ENCODE data around the gene KDM4C. TPM values are rescaled to one million over a fixed set of nuclear protein-coding genes. Genes with fewer than 3 reads are reported as not detected.
A peak's percentile ranks its signal among the peaks of the same experiment; 100 is the strongest.

The KDM4C gene
- 15.6 and 16.2 TPM in 2 replicates for polyA plus RNA-seq (2011; rRNA removed)
- polyA plus RNA-seq (2012; cell fraction: cytosol; rRNA removed) = 5.4 and 5.5 TPM in 2 replicates
- polyA plus RNA-seq (2012; cell fraction: nucleus; rRNA removed) = 7.2 and 12.4 TPM in 2 replicates
- polyA plus RNA-seq (2017; fragmentation: RNase III; extraction: RNeasy Plus Mini Kit Qiagen cat#74134 plus additional on column Dnase treatment) = 8.9 to 10.6 TPM (median 9.6 TPM) in 3 replicates
- 48.4 and 54.0 TPM in 2 replicates for polyA minus RNA-seq (2011; rRNA and poly(A)+ RNA removed)

GRCh38 chr9:6757456-6758247, at the start of gene KDM4C:
TSS of gene KDM4C (plus strand) at chr9:6757973. CDS start at chr9:6792989, 35,016 bp downstream.
- peaks cover 12% of the 10 kb centered on the region; the same call in 2 of the 3 replicates for H3K4me1 ChIP-seq
- H3K4me2 ChIP-seq = peak within 1 kb of the TSS; percentile 76
- ChIA-PET POLR2A (interaction anchor here (0.5 to 4.0 kb wide), 14 partner anchors 11 to 941 kb away, joined by 3 to 35 read pairs (median 5); partner anchors contain the start of gene UHRF2), CTCF (interaction anchor here (0.6 to 1.9 kb wide), 4 partner anchors 19 to 783 kb away, joined by 3 to 11 read pairs (median 4); no protein-coding TSS in a partner anchor)
- ATAC-seq (peak; percentile 88 to 93), DNase-seq (ENCODE audit: low read depth in 1 of 2, low spot score in 1 of 2) (peak; percentile 96 to 98), FAIRE-seq (no peak)
- H3K4me3 ChIP-seq = peak within 1 kb of the TSS; percentile 98
- H3K27ac ChIP-seq = peak within 1 kb of the TSS; percentile 87 to 93
- no peaks in the 10 kb centered on the region for H3K9me3 ChIP-seq
- under 1% methylated on average over 55 of the region's 80 CpGs for WGBS (ENCODE audit: missing lambda C conversion rate)
- no peak for TF ChIP-seq ZC3H11A (IDR thresholded peaks at IDR 0.05)
- 0 out of 2 replicates have a peak, but pooled peaks have one; percentile 24 for TF ChIP-seq REST (IDR thresholded peaks at IDR 0.05)
- TF ChIP-seq HDAC2 (IDR thresholded peaks at IDR 0.05) = no peak
- no peak for TF ChIP-seq CBX8 (IDR thresholded peaks at IDR 0.05)
- TF ChIP-seq HOXA7 (CRISPR knock-in tag; IDR thresholded peaks at IDR 0.05) = no peak; the same call in 1 of the 2 replicates
- TF ChIP-seq CHD2 (IDR thresholded peaks at IDR 0.05; ENCODE audit: low read length, partially characterized antibody) = no peak
- peak; percentile 79 for TF ChIP-seq BCL3 (IDR thresholded peaks at IDR 0.05)
- TF ChIP-seq RCOR1 (IDR thresholded peaks at IDR 0.05; ENCODE audit: low read depth, low read length) = no peak
- no peak for TF ChIP-seq PBX3 (IDR thresholded peaks at IDR 0.05)
- no peak for TF ChIP-seq EP300 (IDR thresholded peaks at IDR 0.05)
- TF ChIP-seq RFX5 (IDR thresholded peaks at IDR 0.05) = peak; percentile 71
- TF ChIP-seq GATA3 (IDR thresholded peaks at IDR 0.05; ENCODE audit: borderline replicate concordance) = no peak
- TF ChIP-seq MYC (IDR thresholded peaks at IDR 0.05; ENCODE audit: borderline replicate concordance, low read length) = peak; percentile 76
- no peak for TF ChIP-seq ZNF302 (CRISPR knock-in tag; IDR thresholded peaks at IDR 0.05)
- no peak for TF ChIP-seq KDM5A (IDR thresholded peaks at IDR 0.05)
- no peak for TF ChIP-seq NFE2L2 (conservative IDR thresholded peaks at IDR 0.05; ENCODE audit: low read length)
- no peak for TF ChIP-seq ZSCAN20 (CRISPR knock-in tag; IDR thresholded peaks at IDR 0.05)
- TF ChIP-seq TFCP2L1 (CRISPR knock-in tag; IDR thresholded peaks at IDR 0.05) = peak; percentile 77; the same call in 1 of the 2 replicates
- TF ChIP-seq FOXS1 (CRISPR knock-in tag; IDR thresholded peaks at IDR 0.05) = no peak
- TF ChIP-seq HOXB13 (CRISPR knock-in tag; IDR thresholded peaks at IDR 0.05; ENCODE audit: low read depth) = peak; percentile 63; the same call in 1 of the 2 replicates
- TF ChIP-seq E2F6 (IDR thresholded peaks at IDR 0.05; ENCODE audit: borderline replicate concordance, low read depth) = peak; percentile 70
- TF ChIP-seq CEBPB (IDR thresholded peaks at IDR 0.05) = no peak
- peak; percentile 95 for TF ChIP-seq NPAS2 (CRISPR knock-in tag; IDR thresholded peaks at IDR 0.05; ENCODE audit: borderline replicate concordance)
- peak; percentile 74 for TF ChIP-seq BHLHE40 (IDR thresholded peaks at IDR 0.05; ENCODE audit: low read depth, low read length)
- peak; percentile 71; the same call in 1 of the 2 replicates for TF ChIP-seq EHF (CRISPR knock-in tag; IDR thresholded peaks at IDR 0.05)
- peak; percentile 67 for TF ChIP-seq PHF8 (IDR thresholded peaks at IDR 0.05; ENCODE audit: borderline replicate concordance, low read depth)
- TF ChIP-seq JUN (IDR thresholded peaks at IDR 0.05) = peak; percentile 78 to 95; a peak in 4 of 5 replicates
- TF ChIP-seq KDM1A (IDR thresholded peaks at IDR 0.05; ENCODE audit: low read depth) = no peak
- TF ChIP-seq EHMT2 (IDR thresholded peaks at IDR 0.05; ENCODE audit: low read depth) = no peak
- no peak for TF ChIP-seq HES2 (IDR thresholded peaks at IDR 0.05)
- TF ChIP-seq CHD4 (IDR thresholded peaks at IDR 0.05; ENCODE audit: borderline replicate concordance) = no peak
- peak; percentile 99 for TF ChIP-seq USF2 (IDR thresholded peaks at IDR 0.05)

Measured in A549 (cell line).